Right renal pelvis (tissue), 4 donors: ENCODE data around the gene GRB2. TPM values are rescaled to one million over a fixed set of nuclear protein-coding genes. Genes with fewer than 3 reads are reported as not detected.
"Not testable (repeated sequence)": the region's sequence is repeated elsewhere in the genome, so short reads cannot be mapped to it uniquely, and the experiment has no call there.

Experiments
- DNase-seq, 4 donors: peaks; one replicate each; pipeline ENCODE4 v3.0.0-alpha.2; 2013; ENCODE audit warnings: low read depth in 4 of 4, low spot score in 3 of 4, missing footprints in 1 of 4
- polyA plus RNA-seq, 4 donors: library from polyadenylated mRNA; unstranded; fragments of 120-200 nt; gene quantifications; one replicate each; pipeline ENCODE4 v1.2.1, GENCODE V29; 2013; ENCODE audit not compliant: insufficient read length in 4 of 4

The GRB2 gene
- polyA plus RNA-seq, 4 donors = 99.6 to 118 (median 110) TPM

DNA sequence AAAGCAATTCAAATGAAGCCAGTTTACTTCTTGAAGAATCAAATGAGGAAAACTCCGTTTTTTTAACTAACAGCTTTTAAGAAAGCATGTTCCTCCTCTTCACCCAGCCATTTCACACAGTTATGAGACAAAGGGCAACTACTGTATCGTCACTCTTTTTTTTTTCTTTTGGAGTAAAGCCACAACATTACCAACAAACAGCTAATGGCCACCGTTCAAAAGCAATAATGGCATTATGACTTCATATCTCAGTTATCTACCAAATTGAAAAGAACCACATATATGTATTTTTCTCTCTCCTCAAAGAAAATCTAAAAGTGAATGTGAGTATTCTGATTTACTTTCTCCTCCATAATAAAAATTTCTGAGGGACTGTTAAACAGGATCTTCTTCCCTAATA, 14.5 kb downstream of the GRB2 start:
- no peak for DNase-seq

DNA sequence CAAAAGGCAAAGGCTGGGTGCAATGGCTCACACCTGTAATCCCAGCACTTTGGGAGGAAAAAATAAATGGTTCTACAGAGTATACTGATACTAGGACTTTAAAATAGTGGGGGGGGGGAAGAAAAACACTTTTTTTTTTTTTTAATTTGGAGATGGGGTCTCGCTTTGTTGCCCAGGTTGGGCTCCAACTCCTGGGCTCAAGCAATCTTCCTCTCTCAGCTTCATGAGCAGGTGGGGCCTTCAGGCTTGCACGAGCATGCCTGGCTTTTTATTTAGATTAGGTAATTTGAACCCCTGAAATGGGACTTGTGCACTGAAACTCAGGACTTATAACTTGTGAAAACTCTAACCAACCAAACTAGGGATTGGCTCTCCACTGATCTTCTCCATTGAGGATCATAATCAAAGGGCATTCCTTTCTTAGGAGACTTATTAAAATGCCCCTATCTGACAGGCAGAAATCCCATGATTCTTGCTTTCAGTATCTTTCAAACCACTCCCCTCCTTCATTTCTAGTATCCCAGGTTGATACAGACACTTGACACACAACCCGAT, 16.9 kb downstream of the GRB2 start:
- DNase-seq = no peak

DNA sequence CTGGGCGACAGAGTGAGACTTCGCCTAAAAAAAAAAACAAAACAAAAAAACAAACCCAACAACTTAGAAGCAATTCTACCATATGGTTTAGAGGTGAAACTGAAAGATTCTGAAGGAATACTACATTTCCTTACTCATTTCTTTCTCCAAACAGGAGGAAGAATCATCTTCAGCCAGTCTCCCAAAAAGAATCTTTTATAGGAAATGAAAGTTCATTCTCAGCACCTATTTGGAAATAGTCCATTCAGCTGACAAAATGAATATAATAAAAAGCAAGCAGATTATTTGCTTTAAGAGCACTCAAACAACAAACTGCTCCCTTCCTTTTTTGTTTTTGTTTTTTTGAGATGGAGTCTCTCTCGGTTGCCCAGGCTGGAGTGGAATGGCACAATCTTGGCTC, 17.7 kb downstream of the GRB2 start:
- no peak for DNase-seq

DNA sequence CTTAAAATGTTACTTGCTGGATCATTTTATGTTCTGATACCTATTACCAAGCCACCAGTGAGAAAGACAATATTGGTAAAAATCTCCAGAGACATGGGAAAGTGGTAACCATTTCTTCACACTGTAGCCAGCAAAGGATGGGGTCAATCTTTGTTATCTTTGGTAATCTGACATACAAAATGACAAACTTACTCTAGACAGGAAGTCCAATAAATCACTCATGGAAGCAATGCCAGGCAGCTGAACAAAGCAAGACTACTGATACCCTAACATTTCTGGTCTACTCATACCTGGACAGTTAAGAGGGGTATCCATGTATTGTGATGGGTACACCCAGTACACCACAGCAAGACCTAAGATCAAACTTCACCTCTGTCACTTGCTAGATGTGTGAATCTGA, 19.0 kb downstream of the GRB2 start:
- no peak for DNase-seq

DNA sequence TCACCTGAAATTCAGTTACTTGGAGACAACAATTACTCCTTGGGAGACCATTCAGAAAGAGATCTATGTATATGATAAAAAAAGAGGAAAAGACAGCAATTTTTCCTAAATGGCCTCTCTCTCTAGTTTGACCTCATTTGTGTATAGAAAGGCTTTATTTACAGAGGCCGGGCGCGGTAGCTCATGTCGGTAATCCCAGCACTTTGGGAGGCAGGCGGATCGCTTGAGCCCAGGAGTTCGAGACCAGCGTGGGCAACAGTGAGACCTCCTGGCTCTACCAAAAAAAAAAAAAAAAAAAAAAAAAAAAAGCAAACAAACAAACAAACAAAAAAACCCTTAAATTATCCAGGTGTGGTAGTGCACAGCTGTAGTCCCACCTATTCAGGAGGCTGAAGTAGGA, 20.7 kb downstream of the GRB2 start:
- no peak for DNase-seq

DNA sequence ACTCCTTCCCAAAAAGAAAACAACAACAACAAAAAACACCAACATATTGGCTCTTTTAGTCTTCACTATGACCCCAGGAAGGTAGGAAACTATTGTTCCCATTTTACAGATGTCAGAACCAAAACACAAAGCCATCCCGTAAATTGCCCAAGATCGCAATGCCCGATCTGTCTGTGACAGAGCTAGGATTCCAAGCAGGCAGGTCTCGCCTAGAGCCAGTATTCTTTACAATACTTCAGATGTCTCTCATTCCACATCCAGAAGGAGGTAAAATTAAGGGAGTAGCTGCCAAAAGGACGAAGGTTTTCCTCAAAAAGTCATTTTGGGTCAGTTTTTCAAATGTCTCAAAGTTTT, 21.7 kb downstream of the GRB2 start:
- DNase-seq = no peak

DNA sequence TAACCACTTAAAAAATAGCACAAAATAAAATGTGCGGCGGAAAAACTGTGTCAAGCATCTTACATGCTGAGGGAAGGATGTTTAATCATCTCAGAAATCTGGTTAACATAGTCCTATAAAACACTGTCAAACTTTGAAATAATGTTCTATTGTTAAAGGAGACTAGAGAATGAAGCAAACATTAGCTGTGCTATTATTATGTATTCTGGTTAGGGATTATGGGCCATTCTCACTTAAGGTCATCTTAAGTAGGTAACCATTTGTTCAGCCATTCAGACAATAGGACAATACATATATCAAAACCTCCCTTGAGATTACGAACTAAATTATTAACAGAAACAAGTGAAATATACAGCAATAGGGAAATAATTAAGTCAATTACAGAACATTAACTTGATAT, 24.7 kb downstream of the GRB2 start:
- no peak for DNase-seq

DNA sequence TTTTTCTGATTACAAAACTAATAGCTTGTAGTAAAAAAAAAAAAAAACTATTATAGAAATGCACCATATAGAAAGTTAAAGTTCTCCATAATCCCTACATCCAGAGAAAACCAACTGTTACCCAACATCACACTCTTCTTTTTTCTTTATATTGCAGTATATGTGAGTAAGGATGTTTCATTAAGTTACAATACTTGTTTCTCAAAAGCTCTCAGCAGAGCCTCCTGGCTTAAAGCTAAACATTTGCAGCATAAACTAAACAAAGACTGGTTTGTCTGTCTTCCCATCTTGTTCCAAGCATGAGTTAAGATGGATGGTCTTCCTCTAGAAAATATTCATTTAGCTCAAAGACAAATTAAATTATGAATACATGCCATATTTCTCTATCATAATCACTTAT, 25.2 kb downstream of the GRB2 start:
- no peak for DNase-seq

DNA sequence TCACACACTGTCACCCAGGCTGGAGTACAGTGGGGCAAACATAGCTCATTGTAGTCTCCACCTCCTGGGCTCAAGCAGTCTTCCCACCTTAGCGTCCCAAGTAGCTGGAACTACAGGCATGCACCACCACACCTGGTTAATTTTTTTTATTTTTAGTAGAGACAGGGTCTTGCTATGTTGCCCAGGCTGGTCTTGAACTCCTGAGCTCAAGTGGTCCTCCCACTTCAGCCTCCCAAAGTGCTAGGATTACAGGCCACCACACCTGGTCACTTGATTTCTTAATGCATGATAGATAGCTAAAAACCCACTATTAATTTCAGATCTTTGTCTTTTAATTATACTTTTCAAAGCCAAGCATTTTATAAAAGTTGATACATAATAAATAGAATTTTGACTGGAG, 26.1 kb downstream of the GRB2 start:
- not testable (repeated sequence) for DNase-seq

DNA sequence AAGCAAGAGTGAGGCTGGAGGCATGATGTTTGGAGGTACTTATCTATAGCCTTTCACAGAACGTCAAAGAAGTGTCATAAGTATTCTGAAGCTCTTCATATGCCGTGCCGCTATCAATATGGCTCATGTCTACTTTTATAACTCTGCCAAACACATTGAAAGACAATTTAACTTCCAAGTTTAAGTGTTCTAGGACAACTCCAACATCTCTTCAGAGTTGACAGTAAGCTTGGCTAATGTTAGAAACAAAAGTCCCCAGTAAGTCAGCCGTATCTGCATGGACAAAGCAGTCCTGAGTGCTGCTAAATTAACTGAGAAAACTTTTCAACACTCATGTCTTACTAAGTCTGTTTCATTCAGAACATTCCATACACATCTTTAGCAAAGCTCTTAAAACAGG, 32.2 kb downstream of the GRB2 start:
- no peak for DNase-seq

DNA sequence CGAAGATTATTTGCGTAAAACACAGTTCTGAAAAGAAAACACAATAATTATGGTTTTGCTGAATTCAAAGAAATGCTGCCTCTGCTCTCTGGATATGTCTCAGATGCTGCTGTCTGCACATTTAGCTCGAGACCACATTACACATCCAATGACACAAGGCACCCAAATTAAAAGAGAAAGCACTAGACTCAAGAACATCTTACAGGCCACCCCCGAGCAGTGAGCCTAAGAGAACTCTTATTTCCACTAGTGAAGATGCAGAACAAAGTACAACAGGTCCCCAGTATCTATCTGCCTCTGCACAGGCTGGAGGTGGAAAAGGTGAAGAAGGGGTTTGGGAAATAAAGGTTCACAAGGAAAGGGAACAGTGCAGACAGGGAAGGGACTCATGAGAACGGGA, 33.5 kb downstream of the GRB2 start:
- no peak for DNase-seq

DNA sequence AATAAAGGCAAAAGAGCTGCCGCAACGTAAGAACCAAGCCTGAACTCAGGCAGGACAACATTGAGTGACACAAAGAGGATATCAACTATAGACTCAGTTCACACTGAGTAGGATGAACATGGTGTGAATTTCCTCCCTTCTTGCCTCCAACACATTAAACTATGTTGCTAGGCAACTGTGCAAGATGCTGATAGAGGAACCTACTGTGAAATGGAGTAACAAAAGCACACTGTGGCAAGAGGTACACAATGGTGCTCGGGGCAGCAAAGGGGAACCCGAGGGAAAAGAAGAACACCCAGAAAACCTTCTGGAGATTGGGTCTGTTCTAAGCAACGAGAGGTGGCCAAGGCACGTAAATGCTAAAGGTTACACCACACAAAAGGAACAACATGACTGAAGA, 34.1 kb downstream of the GRB2 start:
- DNase-seq = no peak

DNA sequence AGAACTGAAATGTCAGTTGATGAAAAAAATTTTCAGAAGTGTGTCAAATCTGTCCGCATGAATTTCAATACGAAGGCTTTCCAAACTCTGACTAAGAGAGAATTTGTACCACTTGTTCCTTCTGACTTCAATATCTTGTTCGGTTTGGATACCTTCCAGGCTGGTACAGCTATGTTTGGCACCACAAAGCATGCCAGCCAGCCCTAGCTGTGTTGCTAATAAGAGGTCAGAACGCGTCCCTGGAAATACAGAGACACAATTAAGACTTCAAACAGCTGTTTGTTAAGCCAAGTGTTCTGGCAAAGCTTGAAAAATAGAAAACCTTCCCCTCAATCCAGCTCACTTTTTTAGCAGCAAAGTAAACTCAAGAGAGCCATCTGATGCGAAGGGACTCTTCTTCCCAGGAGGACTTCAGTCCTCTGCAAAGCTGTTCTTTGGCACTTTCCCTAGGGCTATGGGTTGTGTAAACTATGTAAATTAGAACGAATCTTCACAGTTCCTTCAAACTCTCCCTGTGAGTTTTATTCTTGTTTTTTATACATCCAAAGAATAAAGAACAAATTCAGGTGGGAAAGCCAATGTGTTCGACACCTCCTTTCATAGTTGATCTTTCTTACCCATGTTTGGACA, 35.1 kb downstream of the GRB2 start:
- DNase-seq = no peak

DNA sequence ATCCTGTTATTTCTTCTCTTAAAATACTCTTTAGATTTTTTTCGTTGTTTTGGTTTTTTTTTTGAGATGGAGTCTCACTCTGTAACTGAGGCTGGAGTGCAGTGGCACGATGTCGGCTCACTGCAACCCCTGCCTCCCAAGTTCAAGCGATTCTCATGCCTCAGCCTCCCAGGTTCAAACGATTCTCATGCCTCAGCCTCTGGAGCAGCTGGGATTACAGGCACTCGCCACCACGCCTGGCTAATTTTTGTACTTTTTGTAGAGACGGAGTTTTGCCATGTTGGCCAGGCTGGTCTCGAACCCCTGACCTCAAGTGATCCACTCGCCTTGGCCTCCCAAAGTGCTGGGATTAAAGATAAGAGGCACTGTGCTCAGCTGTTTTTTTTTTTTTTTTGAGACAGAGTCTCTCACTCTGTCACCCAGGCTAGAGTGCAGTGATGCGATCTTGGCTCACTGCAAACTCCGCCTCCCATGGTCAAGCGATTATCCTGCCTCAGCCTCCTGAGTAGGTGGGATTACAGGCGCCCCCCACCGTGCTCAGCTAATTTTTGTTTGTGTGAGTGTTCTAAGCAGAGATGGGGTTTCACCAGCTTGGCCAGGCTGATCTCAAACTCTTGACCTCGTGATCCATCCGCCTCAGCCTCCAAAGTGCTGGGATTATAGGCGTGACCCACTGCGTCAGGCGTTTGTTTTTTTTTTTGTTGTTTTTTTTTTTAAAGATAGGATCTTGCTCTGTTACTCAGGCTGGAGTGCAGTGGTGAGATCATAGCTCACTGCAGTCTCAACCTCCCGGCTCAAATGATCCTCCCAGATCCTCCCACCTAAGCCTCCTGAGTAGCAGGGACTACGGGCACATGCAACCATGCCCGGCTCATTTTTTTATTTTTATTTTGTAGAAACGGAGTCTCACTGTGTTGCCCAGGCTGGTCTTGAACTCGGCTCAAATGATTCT, 37.4 kb downstream of the GRB2 start:
- DNase-seq = not testable (repeated sequence)

DNA sequence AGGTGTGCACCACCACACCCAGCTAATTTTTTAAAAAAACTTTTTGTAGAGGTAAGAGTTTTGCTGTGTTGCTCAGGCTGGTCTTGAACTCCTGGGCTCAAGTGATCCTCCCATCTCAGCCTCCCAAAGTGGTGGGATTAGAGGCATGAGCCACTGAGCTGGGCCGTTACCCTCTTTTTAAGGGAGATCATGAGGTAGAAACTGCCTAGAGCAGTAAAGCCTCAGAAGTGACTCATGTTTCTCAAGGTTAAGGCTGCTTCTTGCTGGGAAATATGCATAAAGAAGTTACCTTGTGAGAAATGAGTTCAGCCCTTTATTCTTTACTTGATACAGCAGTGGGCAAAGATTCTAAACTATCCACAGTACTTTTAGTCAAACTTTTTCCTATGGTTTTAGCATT, 38.2 kb downstream of the GRB2 start:
- DNase-seq = no peak

DNA sequence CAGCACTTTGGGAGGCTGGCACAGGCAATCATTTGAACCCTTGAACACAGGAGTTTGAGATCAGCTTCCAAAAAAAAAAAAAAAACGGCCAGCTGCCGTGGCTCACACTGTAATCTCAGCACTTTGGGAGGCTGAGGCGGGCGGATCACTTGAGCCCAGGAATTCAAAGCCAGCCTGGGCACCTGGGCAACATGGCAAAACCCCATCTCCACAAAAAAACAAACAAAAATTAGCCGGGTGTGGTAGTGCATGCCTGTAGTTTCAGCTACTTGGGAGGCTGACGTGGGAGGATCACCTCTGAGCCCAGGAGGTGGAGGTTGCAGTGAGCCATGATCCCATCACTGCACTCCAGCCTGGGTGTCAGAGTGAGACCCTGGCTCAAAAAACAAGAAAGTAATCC, 39.0 kb downstream of the GRB2 start:
- DNase-seq = no peak

DNA sequence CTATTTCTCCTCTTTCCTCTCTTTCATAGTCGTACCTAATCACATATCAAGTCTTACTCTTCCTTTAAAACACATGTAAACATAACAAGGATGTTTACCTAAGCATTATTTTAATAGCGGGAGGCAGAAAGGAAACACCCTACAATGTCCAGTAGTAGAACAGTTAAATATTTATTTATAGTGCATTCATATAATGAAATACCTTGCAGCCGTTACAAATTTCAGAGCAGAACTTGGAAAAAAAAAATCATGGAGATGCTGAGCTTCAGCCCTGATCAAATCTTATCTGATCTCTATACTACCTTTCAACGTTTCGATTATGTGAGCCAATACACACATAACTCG, 39.6 kb downstream of the GRB2 start:
- no peak for DNase-seq

DNA sequence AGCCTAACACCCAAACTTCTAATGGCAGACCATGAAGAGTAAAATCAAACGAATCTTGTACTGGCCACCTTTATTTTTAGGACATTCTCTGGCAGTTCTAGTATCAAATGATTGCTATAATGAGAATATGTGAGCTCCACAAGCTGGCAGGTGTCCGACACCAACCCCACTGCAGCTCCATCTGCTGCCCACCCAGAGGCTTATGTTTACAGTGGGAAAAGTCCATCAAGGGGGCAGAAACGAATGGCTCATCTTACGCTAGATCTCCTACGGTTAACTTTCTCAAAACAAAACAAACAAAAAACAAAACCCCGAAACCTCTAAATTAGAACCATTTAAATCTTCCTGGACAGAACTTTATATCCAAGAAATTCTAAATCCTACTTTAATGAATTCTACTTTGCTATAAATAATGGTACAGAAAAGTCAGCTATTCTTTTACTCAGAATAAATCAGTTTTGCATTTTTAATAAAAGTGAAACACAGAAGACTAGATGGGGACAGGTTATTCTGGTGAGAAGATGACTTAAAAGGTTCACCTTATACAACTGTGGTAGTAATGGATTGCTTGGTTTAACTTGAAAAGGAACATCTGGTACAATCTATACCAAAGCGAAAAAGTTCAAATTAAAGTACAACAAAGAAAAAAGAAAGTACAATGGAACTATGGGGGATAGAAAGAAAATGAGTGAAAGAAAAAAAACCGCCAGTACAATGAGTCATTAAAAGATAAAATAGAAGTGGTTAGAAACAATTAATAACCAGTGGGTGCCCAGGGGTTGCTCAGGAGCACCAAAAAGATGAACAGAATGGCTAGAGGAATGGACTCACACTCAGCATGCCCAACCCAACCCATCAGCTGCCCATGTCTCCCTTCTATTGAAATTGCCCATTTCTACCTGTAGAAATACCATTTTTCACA, 40.2 kb downstream of the GRB2 start:
- DNase-seq = no peak

DNA sequence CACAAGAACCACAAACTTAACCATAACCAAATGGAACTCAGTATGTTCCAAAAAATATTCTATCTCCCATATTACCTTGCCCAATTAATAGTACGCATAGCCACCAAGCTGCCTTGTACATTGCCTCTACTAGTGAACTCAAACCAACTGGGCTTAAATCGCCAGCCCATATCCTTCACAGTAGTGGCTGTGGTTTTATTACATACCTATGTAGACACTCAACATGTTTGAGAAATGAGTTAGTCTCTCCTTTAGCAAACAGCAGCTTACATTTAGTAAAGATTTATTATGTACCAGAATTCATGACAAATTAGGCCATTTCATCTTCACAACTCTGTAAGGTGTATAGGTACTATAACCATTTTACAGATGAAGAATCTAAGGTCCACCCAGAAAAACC, 41.4 kb downstream of the GRB2 start:
- DNase-seq = no peak

DNA sequence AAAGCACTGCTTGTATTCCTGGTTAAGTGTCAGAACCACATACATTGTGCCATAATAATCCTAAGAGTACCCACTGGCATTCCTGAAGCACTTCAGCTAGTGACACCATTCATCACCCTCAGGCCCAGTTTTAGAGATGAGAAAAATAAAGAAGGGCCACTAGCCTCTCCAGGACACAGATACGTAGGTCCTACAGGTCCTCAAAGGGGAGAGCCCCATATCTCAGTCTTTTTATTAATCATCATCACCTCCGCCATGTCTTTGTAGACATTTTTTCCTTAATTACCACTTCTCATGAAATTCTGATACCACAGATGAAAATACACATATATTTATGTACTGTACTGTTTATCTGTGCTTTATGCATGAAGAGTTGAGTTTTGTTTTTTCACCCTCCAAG, 43.5 kb downstream of the GRB2 start:
- DNase-seq = no peak

DNA sequence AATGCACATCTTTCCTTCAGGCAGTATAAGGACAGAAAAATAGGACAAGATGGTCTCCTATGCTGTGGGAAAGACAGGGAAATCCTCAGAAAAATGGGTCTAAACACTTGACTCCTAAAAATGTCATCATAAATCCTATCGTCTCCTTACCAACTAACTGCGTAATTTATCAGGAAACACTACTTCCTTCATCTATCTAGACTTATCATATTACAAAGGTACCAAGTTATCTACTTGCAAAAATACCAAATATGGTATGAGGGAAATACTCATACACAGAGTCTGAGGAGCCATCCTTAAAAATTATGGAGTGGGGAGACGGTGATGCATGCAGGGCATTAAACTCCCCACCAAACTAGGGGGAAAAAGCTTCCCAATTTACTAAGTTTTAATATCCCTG, 44.1 kb downstream of the GRB2 start:
- DNase-seq = no peak
